PC-9 (cell line): Measurements from ENCODE around the gene CLTCL1.

Experiments
- EZH2 ChIP-seq: fragments of 200-600 bp; sonication (generic); IDR thresholded peaks from 2 replicates; pipeline ENCODE4 v1.8.0; 2017; ENCODE audit warnings: antibody characterized with exemption, low read depth
- TF ChIP-seq, protein P1 (sequence below): fragments of 200-600 bp; sonication (generic); conservative IDR thresholded peaks from 2 replicates; pipeline ENCODE4 v1.6.1; 2017; ENCODE audit warnings: mixed run types, antibody characterized with exemption, mild to moderate bottlenecking, moderate library complexity

GRCh38 chr22:19133561-19133960 is 158.0 kb downstream of the CLTCL1 start:
- TF ChIP-seq, protein P1, sequence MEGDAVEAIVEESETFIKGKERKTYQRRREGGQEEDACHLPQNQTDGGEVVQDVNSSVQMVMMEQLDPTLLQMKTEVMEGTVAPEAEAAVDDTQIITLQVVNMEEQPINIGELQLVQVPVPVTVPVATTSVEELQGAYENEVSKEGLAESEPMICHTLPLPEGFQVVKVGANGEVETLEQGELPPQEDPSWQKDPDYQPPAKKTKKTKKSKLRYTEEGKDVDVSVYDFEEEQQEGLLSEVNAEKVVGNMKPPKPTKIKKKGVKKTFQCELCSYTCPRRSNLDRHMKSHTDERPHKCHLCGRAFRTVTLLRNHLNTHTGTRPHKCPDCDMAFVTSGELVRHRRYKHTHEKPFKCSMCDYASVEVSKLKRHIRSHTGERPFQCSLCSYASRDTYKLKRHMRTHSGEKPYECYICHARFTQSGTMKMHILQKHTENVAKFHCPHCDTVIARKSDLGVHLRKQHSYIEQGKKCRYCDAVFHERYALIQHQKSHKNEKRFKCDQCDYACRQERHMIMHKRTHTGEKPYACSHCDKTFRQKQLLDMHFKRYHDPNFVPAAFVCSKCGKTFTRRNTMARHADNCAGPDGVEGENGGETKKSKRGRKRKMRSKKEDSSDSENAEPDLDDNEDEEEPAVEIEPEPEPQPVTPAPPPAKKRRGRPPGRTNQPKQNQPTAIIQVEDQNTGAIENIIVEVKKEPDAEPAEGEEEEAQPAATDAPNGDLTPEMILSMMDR: no peak
- no peak for TF ChIP-seq EZH2
